GM12878 (cell line): Measurements from ENCODE around the gene CCDC91. TPM values are rescaled to one million over a fixed set of nuclear protein-coding genes. Genes with fewer than 3 reads are reported as not detected.

Experiments
- ATAC-seq: fragments of 200-7000 bp; cut with Tn5 transposase; 3 replicates; pipeline ENCODE4 v1.9.1; 2020; ENCODE audit warnings: mild to moderate bottlenecking, moderate library complexity
- BruUV-seq: library from RNA; stranded (reverse); fragments of 400-500 nt; replicated peaks from 2 replicates; lab custom pipeline; 2021; lab: Mats Ljungman, UMichigan
- CTCF ChIA-PET: fragments of 300-600 bp; sonication (Branson Sonifier 250); formaldehyde crosslinking; extraction: SDS; loops from one replicate; lab custom pipeline; 2021; ENCODE audit warnings: inconsistent platforms; lab: Yijun Ruan, JAX
- POLR2A ChIA-PET: fragments of 350-600 bp; formaldehyde crosslinking; extraction: SDS; loops from one replicate; lab custom pipeline; 2021; ENCODE audit warnings: inconsistent platforms; lab: Charles Lee
- RAD21 ChIA-PET: fragments of 300-600 bp; sonication (Branson Sonifier 250); formaldehyde crosslinking; loops from one replicate; lab custom pipeline; 2023; ENCODE audit warnings: antibody characterized with exemption; ENCODE audit not compliant: unreplicated experiment; lab: Charles Lee
- SMC1A ChIA-PET: fragments of 300-600 bp; sonication (Branson Sonifier 250); formaldehyde crosslinking; loops from one replicate; lab custom pipeline; 2023; ENCODE audit not compliant: unreplicated experiment, uncharacterized antibody; lab: Charles Lee
- DNase-seq: peaks from one replicate; pipeline ENCODE4 v3.0.0-alpha.2; 2011; ENCODE audit warnings: low read depth, low spot score
- FAIRE-seq: peaks from 3 replicates; lab custom pipeline; 2011; peaks lifted over from hg19 to GRCh38; lab: Jason Lieb, UNC
- H2AFZ ChIP-seq: 2 replicates; pipeline ENCODE4 v1.6.0; 2011; ENCODE audit warnings: low read depth, low read length, control low read depth; ENCODE audit not compliant: control insufficient read depth
- H3K27ac ChIP-seq: 2 replicates; pipeline ENCODE4 v1.5.1; 2011; ENCODE audit warnings: control low read depth; ENCODE audit not compliant: control insufficient read depth, insufficient read depth
- H3K27me3 ChIP-seq, 2 experiments: replicated peaks in 1 of 2; 2 replicates each; pipeline versions ENCODE4 v1.6.0 to v1.6.1; 2011; ENCODE audit warnings: low read length in 1 of 2; ENCODE audit not compliant: control insufficient read depth in 2 of 2, insufficient read depth in 2 of 2
- H3K36me3 ChIP-seq, 2 experiments: 2 replicates each; pipeline ENCODE4 v1.5.1; 2011; ENCODE audit warnings: low read length in 1 of 2; ENCODE audit not compliant: control insufficient read depth in 2 of 2, insufficient read depth in 2 of 2
- H3K4me1 ChIP-seq: 2 replicates; pipeline ENCODE4 v1.6.1; 2011; ENCODE audit warnings: mild to moderate bottlenecking, low read length, moderate library complexity, mixed read lengths; ENCODE audit not compliant: control insufficient read depth, insufficient read depth
- H3K4me2 ChIP-seq: 2 replicates; pipeline ENCODE4 v1.6.0; 2011; ENCODE audit warnings: control low read depth; ENCODE audit not compliant: control insufficient read depth, insufficient read depth
- H3K4me3 ChIP-seq: fragments of 200-600 bp; sonication (generic); 2 replicates; pipeline ENCODE4 v1.5.1; 2016
- H3K79me2 ChIP-seq: 2 replicates; pipeline ENCODE4 v1.6.0; 2011; ENCODE audit warnings: low read length; ENCODE audit not compliant: control insufficient read depth, insufficient read depth
- H3K9ac ChIP-seq: 2 replicates; pipeline ENCODE4 v1.8.0; 2011; ENCODE audit warnings: low read length, control low read depth, mixed read lengths; ENCODE audit not compliant: control insufficient read depth, insufficient read depth
- H3K9me3 ChIP-seq: replicated peaks from 3 replicates; pipeline ENCODE4 v1.5.1; 2011; ENCODE audit warnings: mild to moderate bottlenecking, low read length; ENCODE audit not compliant: control insufficient read depth, insufficient read depth
- H4K20me1 ChIP-seq: 2 replicates; pipeline ENCODE4 v1.6.0; 2011; ENCODE audit not compliant: control insufficient read depth, insufficient read depth
- CBFB ChIP-seq: IDR thresholded peaks from 2 replicates; pipeline ENCODE4 v1.6.1; 2016; ENCODE audit warnings: antibody characterized with exemption, low read depth
- NBN ChIP-seq: fragments of 450-650 bp; IDR thresholded peaks from 2 replicates; pipeline ENCODE4 v1.6.1; 2016
- PAX5 ChIP-seq: IDR thresholded peaks from 2 replicates; pipeline ENCODE4 v1.6.1; 2011; ENCODE audit warnings: low read depth, low read length, borderline replicate concordance
- POLR2A ChIP-seq: IDR thresholded peaks from 2 replicates; pipeline ENCODE4 v1.6.1; 2011; ENCODE audit warnings: low read depth, mild to moderate bottlenecking, low read length
- RUNX3 ChIP-seq: IDR thresholded peaks from 2 replicates; pipeline ENCODE4 v1.6.1; 2012; ENCODE audit warnings: low read length, inconsistent platforms
- SMAD5 ChIP-seq: IDR thresholded peaks from 2 replicates; pipeline ENCODE4 v1.6.1; 2016; ENCODE audit warnings: antibody characterized with exemption, low read depth
- SREBF1 ChIP-seq: IDR thresholded peaks from 2 replicates; pipeline ENCODE4 v1.6.1; 2012; ENCODE audit warnings: mild to moderate bottlenecking, low read length
- STAT1 ChIP-seq: fragments of 450-650 bp; conservative IDR thresholded peaks from 2 replicates; pipeline ENCODE4 v1.6.1; 2014; ENCODE audit warnings: antibody characterized with exemption, mild to moderate bottlenecking
- SUPT20H ChIP-seq: IDR thresholded peaks from 2 replicates; pipeline ENCODE4 v1.6.1; 2011; ENCODE audit warnings: low read depth, mild to moderate bottlenecking, low read length, moderate library complexity, borderline replicate concordance; ENCODE audit not compliant: control insufficient read depth
- YY1 ChIP-seq: IDR thresholded peaks from 2 replicates; pipeline ENCODE4 v1.6.1; 2011; ENCODE audit warnings: low read depth, mild to moderate bottlenecking, low read length
- in situ Hi-C: fragments of 300-500 bp; cut with MboI; formaldehyde crosslinking; loops from 9 replicates; pipeline ENCODE4 v1.14.3; 2018; ENCODE audit warnings: mixed read lengths
- intact Hi-C: fragments of 100-400 bp; cut with micrococcal nuclease; formaldehyde crosslinking; loops from one replicate; pipeline ENCODE4 v1.14.2; 2022; ENCODE audit not compliant: unreplicated experiment
- polyA plus RNA-seq, 11 experiments: library from polyadenylated mRNA; depleted of rRNA in 4 of 11; unstranded in 6 of 11; stranded (reverse) in 5 of 11; fragments of >200 nt; fragmentation: Nextera tagmentation in 4 of 11; fragmentation: Illumina TruSeq in 1 of 11; extraction: Ambion mirVana in 4 of 11; extraction: Trizol in 1 of 11; gene quantifications; 1 replicate in 1 of 11; 2 replicates in 10 of 11; pipeline versions ENCODE4 v1.2.1 to v1.2.3, GENCODE V29; 2011 to 2016; ENCODE audit warnings: inconsistent platforms in 2 of 11, missing spikeins in 2 of 11, low read depth in 1 of 11
- total RNA-seq, 4 experiments: library from RNA; depleted of rRNA in 3 of 4; stranded (reverse); fragments of >200 nt in 3 of 4; fragmentation: Illumina TruSeq in 1 of 4; extraction: Trizol in 1 of 4; gene quantifications; 2 replicates each; pipeline versions ENCODE4 v1.2.1 to v1.2.3, GENCODE V29; 2013 to 2021
- TF ChIP-seq, protein P1 (sequence below): IDR thresholded peaks from 2 replicates; pipeline ENCODE4 v1.6.1; 2012; ENCODE audit warnings: low read depth, low read length, improper control_type of control experiment
- TF ChIP-seq, protein P2 (sequence below): fragments of 450-650 bp; IDR thresholded peaks from 2 replicates; pipeline ENCODE4 v1.6.1; 2017; ENCODE audit warnings: mild to moderate bottlenecking, moderate library complexity

The CCDC91 gene
- total and polyA plus RNA-seq, 10 of the 15 experiments (the other 5 are each of a cell fraction or from before 2014, with no cell fraction given): 6.1 to 24.9 (median 16.5) TPM

DNA sequence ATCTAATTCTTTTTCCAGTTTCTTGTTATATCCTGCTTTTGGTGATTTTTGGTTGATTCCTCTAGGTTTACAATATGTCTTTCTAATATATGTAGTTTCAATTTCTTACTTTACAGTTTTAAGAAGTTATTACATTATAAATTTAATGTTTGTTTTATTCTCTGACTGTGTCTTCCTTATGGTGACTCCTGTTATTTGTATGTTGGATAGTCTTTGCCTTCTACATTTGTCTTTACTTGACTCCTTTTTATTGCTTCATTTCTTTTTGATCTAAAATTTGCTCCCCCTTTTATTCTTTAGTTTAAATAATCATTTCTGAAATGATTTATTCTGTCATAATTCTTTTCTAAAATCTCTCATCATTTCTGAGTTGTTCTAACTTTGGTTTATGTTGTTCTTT lies 125.8 kb downstream of the CCDC91 start:
- Histone ChIP-seq H3K27me3 (no peaks in the 10 kb centered on the region), H4K20me1 (no peaks in the 10 kb centered on the region), H3K4me1 (no peaks in the 10 kb centered on the region), H3K4me2 (no peak overlapping the region), H3K27ac (no peak overlapping the region), H3K9me3 (peaks cover 8% of the 10 kb centered on the region; the same call in 2 of the 3 replicates), H3K36me3 (peaks cover 0 to 1% of the 10 kb centered on the region in 2 experiments), H3K79me2 (no peaks in the 10 kb centered on the region), H3K9ac (no peak overlapping the region), H3K4me3 (no peak overlapping the region), H2AFZ (no peak overlapping the region)
- ChIA-PET SMC1A (interaction anchor here (2.2 kb wide), 1 partner anchor 14 kb away, joined by 6 read pairs; no protein-coding TSS in a partner anchor), CTCF (no interaction called here), RAD21 (no interaction called here), POLR2A (no interaction called here)
- TF ChIP-seq, protein P1, sequence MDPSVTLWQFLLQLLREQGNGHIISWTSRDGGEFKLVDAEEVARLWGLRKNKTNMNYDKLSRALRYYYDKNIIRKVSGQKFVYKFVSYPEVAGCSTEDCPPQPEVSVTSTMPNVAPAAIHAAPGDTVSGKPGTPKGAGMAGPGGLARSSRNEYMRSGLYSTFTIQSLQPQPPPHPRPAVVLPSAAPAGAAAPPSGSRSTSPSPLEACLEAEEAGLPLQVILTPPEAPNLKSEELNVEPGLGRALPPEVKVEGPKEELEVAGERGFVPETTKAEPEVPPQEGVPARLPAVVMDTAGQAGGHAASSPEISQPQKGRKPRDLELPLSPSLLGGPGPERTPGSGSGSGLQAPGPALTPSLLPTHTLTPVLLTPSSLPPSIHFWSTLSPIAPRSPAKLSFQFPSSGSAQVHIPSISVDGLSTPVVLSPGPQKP: no peak
- no peak for TF ChIP-seq POLR2A
- TF ChIP-seq RUNX3: no peak
- TF ChIP-seq SMAD5: no peak
- no peak for TF ChIP-seq CBFB
- no peak for TF ChIP-seq STAT1
- TF ChIP-seq YY1: no peak
- no peak for TF ChIP-seq PAX5
- no peak for TF ChIP-seq SUPT20H
- no peak for TF ChIP-seq NBN
- TF ChIP-seq, protein P2, sequence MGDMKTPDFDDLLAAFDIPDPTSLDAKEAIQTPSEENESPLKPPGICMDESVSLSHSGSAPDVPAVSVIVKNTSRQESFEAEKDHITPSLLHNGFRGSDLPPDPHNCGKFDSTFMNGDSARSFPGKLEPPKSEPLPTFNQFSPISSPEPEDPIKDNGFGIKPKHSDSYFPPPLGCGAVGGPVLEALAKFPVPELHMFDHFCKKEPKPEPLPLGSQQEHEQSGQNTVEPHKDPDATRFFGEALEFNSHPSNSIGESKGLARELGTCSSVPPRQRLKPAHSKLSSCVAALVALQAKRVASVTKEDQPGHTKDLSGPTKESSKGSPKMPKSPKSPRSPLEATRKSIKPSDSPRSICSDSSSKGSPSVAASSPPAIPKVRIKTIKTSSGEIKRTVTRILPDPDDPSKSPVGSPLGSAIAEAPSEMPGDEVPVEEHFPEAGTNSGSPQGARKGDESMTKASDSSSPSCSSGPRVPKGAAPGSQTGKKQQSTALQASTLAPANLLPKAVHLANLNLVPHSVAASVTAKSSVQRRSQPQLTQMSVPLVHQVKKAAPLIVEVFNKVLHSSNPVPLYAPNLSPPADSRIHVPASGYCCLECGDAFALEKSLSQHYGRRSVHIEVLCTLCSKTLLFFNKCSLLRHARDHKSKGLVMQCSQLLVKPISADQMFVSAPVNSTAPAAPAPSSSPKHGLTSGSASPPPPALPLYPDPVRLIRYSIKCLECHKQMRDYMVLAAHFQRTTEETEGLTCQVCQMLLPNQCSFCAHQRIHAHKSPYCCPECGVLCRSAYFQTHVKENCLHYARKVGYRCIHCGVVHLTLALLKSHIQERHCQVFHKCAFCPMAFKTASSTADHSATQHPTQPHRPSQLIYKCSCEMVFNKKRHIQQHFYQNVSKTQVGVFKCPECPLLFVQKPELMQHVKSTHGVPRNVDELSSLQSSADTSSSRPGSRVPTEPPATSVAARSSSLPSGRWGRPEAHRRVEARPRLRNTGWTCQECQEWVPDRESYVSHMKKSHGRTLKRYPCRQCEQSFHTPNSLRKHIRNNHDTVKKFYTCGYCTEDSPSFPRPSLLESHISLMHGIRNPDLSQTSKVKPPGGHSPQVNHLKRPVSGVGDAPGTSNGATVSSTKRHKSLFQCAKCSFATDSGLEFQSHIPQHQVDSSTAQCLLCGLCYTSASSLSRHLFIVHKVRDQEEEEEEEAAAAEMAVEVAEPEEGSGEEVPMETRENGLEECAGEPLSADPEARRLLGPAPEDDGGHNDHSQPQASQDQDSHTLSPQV: no peak
- TF ChIP-seq SREBF1: no peak
- no peak for ATAC-seq
- in situ Hi-C loops: no loop called here
- DNase-seq: no peak
- intact Hi-C loops: no loop called here
- no TSS peak for BruUV-seq
- FAIRE-seq: no peak
